ACC112 (cell line): ENCODE results near the gene SUPT20H.
A peak's percentile ranks its signal among the peaks of the same experiment; 100 is the strongest.
"Not testable (repeated sequence)": the region's sequence is repeated elsewhere in the genome, so short reads cannot be mapped to it uniquely, and the experiment has no call there.

Experiments used
- H2AFZ ChIP-seq: fragments of 200-600 bp; sonication (generic); one replicate; pipeline ENCODE4 v1.6.0; 2017; ENCODE audit warnings: antibody characterized with exemption, low read length; ENCODE audit not compliant: unreplicated experiment
- H3K27ac ChIP-seq: fragments of 200-600 bp; sonication (generic); 2 replicates; pipeline ENCODE4 v1.5.1; 2014; ENCODE audit warnings: low read depth, mild to moderate bottlenecking, antibody characterized with exemption, low read length, moderate library complexity
- H3K27me3 ChIP-seq: fragments of 200-600 bp; sonication (generic); 2 replicates; pipeline ENCODE4 v1.6.1; 2014; ENCODE audit warnings: mild to moderate bottlenecking, antibody characterized with exemption, low read length, moderate library complexity, mixed read lengths; ENCODE audit not compliant: insufficient read depth
- H3K36me3 ChIP-seq: fragments of 200-600 bp; sonication (generic); 2 replicates; pipeline ENCODE4 v1.6.1; 2016; ENCODE audit warnings: mild to moderate bottlenecking, antibody characterized with exemption, low read length, moderate library complexity, mixed read lengths; ENCODE audit not compliant: insufficient read depth
- H3K4me1 ChIP-seq: fragments of 200-600 bp; sonication (generic); one replicate; pipeline ENCODE4 v1.6.1; 2016; ENCODE audit warnings: low read length, mixed read lengths; ENCODE audit not compliant: insufficient read depth, unreplicated experiment, control insufficient read depth
- H3K4me3 ChIP-seq: fragments of 200-600 bp; sonication (generic); 2 replicates; pipeline ENCODE4 v1.5.1; 2014; ENCODE audit warnings: mild to moderate bottlenecking, low read depth, low read length
- H3K79me2 ChIP-seq: fragments of 200-600 bp; sonication (generic); one replicate; pipeline ENCODE4 v1.6.0; 2016; ENCODE audit warnings: low read length; ENCODE audit not compliant: control insufficient read depth, unreplicated experiment, insufficient read depth

Gene SUPT20H

DNA sequence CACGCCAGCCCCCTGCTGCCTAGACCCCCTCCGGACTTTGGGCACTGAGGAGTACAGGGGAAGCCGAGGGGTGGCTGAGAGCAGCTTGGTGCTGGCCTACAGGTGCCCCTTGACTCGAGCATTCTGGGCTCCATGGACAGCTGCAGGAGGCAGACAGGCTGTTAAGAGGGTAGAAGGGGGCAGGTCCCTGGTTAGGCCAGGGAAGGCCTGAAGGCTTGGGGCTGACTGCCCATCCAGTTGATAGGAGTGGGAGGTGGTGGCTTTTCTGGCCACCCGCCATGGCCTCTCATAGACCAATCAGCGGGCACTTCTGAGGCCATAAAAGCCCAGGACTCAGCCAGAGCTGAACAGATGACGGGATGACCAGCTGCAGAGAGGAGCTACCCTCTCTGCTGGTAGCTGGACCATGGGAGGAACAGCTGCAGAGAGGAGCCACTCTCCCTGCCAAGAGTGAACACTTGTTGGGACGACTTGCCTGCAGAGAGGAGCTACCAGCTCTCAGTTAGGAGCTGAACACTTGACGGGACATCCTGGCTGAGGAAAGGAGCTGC lies 10.7 kb upstream of the SUPT20H start:
- H2AFZ ChIP-seq, result no peak overlapping the region
- no peaks in the 10 kb centered on the region for H3K79me2 ChIP-seq
- no peaks in the 10 kb centered on the region for H3K4me1 ChIP-seq
- no peaks in the 10 kb centered on the region for H3K27me3 ChIP-seq
- H3K36me3 ChIP-seq, result no peaks in the 10 kb centered on the region
- H3K27ac ChIP-seq, result no peak overlapping the region
- H3K4me3 ChIP-seq, result no peak overlapping the region

DNA sequence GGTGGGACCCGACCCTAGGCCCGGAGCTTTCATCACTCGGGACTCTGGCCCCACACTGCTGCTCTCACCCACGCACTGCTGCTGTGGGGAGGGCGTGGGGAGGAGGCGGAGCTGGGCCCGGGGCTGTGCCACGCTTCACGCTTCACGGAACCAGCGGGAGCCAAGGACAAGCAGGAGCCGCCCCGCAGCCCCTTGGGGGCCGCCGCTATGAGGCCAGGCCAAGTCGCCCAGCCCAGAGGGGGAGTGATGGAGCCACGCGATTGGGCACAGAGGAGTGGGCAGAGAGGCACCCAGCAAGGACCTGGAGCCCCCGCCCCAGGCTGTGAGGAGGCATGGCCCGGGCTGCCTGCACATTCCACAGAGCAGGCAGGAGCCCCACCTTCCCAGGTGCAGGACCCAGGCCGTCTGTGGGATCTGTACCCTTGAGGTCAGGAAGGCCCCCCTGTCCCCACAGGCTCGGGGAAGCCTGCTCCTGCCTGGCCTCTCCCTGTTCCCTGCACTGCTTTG lies 10.2 kb upstream of the SUPT20H start:
- H3K4me1 ChIP-seq, result no peaks in the 10 kb centered on the region
- H3K27ac ChIP-seq, result no peak overlapping the region
- H3K27me3 ChIP-seq, result no peaks in the 10 kb centered on the region

DNA sequence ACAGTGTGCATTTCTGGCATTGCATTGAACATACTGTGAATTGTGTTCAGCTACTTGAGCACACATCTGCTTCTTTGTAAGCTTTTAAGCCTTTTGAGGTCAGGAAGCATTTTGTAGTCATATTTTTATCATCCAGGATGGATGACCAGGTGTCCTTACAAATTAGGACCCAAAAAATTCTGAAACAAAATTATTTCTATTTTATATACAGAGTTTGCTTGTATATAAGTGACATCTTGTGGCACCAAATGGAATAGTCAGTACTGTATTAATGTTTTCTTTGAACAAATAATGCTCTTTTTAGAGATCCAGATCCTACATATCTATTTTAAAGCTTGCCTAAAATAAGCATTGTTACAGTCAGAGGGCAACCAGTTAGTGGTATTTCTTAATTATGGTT lies 9.5 kb upstream of the SUPT20H start:
- Histone ChIP-seq H3K27me3 (no peaks in the 10 kb centered on the region), H3K4me3 (no peak overlapping the region), H3K79me2 (no peaks in the 10 kb centered on the region), H3K27ac (no peak overlapping the region), H3K4me1 (no peaks in the 10 kb centered on the region), H3K36me3 (no peaks in the 10 kb centered on the region), H2AFZ (no peak overlapping the region)

More for the DNA sequence above, 10.2 kb upstream of the SUPT20H start:
- Histone ChIP-seq H3K79me2 (no peaks in the 10 kb centered on the region), H2AFZ (no peak overlapping the region), H3K4me3 (no peak overlapping the region), H3K36me3 (no peaks in the 10 kb centered on the region)

DNA sequence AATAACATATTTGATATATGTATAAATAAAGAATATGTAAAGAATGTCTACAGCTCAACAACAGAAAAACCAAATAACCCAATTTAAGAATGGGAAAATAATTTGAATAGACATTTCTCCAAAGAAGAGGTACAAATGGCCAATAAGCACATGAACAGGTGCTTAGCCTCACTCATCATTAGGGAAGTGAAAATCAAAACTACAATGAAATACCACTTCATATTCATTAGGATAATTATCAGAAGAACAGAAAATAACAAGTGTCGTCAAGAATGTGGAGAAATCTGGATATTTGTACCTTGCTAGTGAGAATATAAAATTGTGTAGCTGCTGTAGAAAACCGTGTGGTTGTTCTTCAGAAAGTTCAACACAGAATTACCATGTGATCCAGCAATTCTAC lies 8.4 kb upstream of the SUPT20H start:
- Histone ChIP-seq H3K4me3 (no peak overlapping the region), H3K4me1 (no peaks in the 10 kb centered on the region), H3K36me3 (no peaks in the 10 kb centered on the region), H3K27ac (no peak overlapping the region), H3K79me2 (no peaks in the 10 kb centered on the region), H3K27me3 (no peaks in the 10 kb centered on the region), H2AFZ (no peak overlapping the region)

DNA sequence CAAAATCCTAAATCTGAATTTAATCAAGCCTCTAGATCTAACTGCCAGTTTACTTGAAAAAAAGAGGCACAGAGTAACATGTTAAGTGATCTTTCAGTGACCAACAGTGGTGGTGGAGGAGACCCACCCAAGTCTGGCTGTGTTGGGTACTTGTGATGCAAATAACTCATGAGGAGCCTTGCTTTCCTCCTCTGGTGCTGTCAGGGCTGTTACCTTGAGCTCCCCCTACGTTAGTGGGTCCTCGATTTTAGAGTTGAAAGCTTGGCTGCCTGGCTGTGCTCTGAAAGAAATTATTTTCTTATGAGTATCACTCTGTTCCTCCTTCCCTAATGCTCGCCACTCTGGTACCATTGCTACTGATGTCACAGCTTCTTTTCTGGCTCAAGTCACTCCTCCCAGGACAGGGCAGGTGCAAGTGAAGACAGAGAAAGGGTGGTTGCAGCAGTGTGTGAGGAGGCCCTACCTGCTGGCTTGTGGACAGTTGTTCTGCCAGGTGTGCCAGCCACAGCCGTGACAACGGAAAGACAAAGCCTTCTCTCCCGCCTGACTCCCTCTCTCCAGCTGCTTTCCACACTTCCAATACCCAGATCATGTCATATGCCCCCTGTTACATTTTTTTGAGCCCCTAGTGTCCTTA lies 6.5 kb upstream of the SUPT20H start:
- Histone ChIP-seq H3K27ac (no peak overlapping the region), H3K4me3 (no peak overlapping the region), H3K36me3 (no peaks in the 10 kb centered on the region), H2AFZ (no peak overlapping the region), H3K79me2 (no peaks in the 10 kb centered on the region), H3K4me1 (no peaks in the 10 kb centered on the region), H3K27me3 (no peaks in the 10 kb centered on the region)

DNA sequence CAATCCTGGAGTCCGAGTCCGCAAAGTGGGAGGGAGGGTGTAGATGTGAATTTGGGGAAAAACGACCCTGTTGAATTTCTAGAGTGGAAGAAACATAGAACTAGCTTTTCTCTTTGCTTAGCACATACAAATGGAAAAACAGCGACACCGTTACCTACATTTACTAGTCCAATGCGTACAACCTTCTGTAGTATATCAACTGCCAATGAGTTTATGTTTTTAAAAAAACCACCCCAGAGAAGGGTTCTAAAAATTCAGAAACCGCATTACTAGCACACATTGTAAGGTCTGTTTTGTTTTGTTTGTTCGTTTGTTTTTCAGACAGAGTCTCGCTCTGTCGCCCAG lies 332 bp upstream of the SUPT20H start:
- Histone ChIP-seq H2AFZ (peak overlapping the region; percentile 99), H3K79me2 (peaks cover 32% of the 10 kb centered on the region), H3K27ac (no peak overlapping the region), H3K4me1 (peaks cover 6% of the 10 kb centered on the region), H3K36me3 (peaks cover 4% of the 10 kb centered on the region; the same call in 1 of the 2 replicates), H3K27me3 (no peaks in the 10 kb centered on the region), H3K4me3 (peak overlapping the region; percentile 89)

DNA sequence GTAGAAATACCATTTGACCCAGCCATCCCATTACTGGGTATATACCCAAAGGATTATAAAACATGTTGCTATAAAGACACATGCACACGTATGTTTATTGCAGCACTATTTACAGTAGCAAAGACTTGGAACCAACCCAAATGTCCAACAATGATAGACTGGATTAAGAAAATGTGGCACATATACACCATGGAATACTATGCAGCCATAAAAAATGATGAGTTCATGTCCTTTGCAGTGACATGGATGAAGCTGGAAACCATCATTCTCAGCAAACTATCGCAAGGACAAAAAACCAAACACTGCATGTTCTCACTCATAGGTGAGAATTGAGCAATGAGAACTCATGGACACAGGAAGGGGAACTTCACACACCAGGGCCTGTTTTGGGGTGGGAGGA lies 3.3 kb downstream of the SUPT20H start:
- H3K36me3 ChIP-seq, H3K4me1 ChIP-seq, H3K27me3 ChIP-seq, H3K27ac ChIP-seq, H3K4me3 ChIP-seq, H2AFZ ChIP-seq: not testable (repeated sequence)
- H3K79me2 ChIP-seq, result peaks cover 54% of the 10 kb centered on the region

DNA sequence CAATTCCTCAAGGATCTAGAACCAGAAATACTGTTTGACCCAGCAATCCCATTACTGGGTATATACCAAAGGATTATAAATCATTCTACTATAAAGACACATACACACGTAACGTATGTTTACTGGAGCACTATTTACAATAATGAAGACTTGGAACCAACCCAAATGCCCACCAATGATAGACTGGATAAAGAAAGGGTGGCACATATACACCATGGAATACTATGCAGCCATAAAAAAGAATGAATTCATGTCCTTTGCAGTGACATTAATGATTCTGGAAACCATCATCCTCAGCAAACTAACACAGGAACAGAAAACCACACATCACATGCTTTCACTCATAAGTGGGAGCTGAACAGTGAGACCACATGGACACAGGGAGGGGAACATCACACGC lies 6.4 kb downstream of the SUPT20H start:
- H3K4me1 ChIP-seq, H3K36me3 ChIP-seq, H2AFZ ChIP-seq, H3K27me3 ChIP-seq, H3K27ac ChIP-seq, H3K4me3 ChIP-seq: not testable (repeated sequence)
- H3K79me2 ChIP-seq, result peaks cover 59% of the 10 kb centered on the region

DNA sequence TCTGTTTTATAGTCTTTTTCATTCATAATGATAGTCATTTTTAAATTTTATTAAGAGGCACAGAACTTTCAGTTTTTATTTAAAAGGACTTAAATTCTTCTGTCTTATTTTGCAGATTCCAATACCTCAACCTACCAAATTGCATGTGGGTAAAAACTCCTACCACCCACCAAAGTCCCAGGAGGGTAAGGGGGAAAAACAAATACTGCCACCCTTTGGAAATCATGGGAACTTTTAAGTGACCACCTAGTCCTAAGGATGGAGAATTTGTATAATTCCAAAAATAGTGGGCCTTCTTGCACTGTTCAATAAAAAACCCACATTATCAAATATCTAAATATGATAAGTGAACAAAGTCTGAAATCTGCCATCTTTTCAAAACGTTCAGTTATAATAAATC lies 9.7 kb downstream of the SUPT20H start:
- H3K27ac ChIP-seq, result no peak overlapping the region
- H3K4me1 ChIP-seq, result no peaks in the 10 kb centered on the region
- no peaks in the 10 kb centered on the region for H3K27me3 ChIP-seq
- H3K4me3 ChIP-seq, result no peak overlapping the region
- H3K79me2 ChIP-seq, result peaks cover 48% of the 10 kb centered on the region
- no peak overlapping the region for H2AFZ ChIP-seq
- H3K36me3 ChIP-seq, result peaks cover 10% of the 10 kb centered on the region; the same call in 1 of the 2 replicates

DNA sequence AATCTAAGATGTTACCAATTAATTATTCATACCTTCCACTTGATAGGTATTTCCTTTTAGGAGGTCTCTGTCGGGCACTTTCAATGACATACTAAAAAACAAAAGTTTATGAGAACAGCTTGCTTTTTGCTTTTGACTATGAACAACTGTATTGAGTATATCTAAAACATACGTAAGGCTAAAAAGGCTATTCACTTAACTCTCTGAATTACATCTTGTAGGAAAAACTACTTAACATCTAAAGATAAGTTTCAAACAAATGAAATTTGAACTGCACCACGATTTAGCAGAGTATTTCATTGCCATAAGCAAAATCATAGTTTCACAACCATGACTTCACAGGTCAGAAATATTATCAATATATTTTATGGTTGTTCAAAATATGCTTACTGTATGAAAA lies 11.6 kb downstream of the SUPT20H start:
- Histone ChIP-seq H3K27ac (no peak overlapping the region), H3K79me2 (peaks cover 43% of the 10 kb centered on the region), H3K36me3 (peaks cover 20% of the 10 kb centered on the region), H2AFZ (no peak overlapping the region), H3K4me1 (no peaks in the 10 kb centered on the region), H3K4me3 (no peak overlapping the region), H3K27me3 (no peaks in the 10 kb centered on the region)

DNA sequence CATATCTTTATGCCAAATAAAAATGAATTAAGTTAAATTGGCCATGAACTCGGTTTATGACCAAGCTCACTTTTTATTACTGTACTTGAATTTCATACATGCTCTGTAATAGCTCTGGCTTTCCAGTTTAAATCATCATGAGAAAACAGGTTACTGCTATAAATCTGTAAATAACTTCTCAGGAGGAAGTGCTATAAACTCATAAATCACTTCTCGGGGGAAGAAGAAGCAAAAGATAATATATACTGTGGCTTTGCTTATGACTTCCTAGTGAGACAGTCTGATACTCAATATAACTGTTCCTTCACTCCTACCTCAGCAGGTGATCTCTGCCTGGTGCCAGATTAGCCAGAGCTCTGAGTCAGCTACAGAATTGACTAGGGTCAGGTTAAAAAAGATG lies 12.5 kb downstream of the SUPT20H start:
- Histone ChIP-seq H3K4me3 (no peak overlapping the region), H3K79me2 (peaks cover 35% of the 10 kb centered on the region), H3K4me1 (no peaks in the 10 kb centered on the region), H3K27ac (no peak overlapping the region), H3K27me3 (no peaks in the 10 kb centered on the region), H3K36me3 (peaks cover 20% of the 10 kb centered on the region), H2AFZ (no peak overlapping the region)
